Endothelial cell of umbilical vein (primary cell): Measurements from ENCODE around the gene NHERF2. TPM values are rescaled to one million over a fixed set of nuclear protein-coding genes. Genes with fewer than 3 reads are reported as not detected.

Experiments
- BruUV-seq: library from RNA; stranded (reverse); fragments of 400-500 nt; replicated peaks from 2 replicates; lab custom pipeline; 2021; lab: Mats Ljungman, UMichigan
- CTCF ChIA-PET: fragments of 300-600, 350-600 bp; sonication (Branson Sonifier 250); formaldehyde crosslinking; loops from one replicate; lab custom pipeline; 2021; ENCODE audit warnings: antibody characterized with exemption, inconsistent platforms; lab: Charles Lee
- POLR2A ChIA-PET: fragments of 300-600, 350-600 bp; sonication (Branson Sonifier 250); formaldehyde crosslinking; loops from one replicate; lab custom pipeline; 2021; ENCODE audit warnings: antibody characterized with exemption, inconsistent platforms; lab: Charles Lee
- DNase-seq: peaks from one replicate; pipeline ENCODE4 v3.0.0-alpha.2; 2011; ENCODE audit warnings: low read depth, low spot score
- FAIRE-seq: peaks from 2 replicates; lab custom pipeline; 2011; peaks lifted over from hg19 to GRCh38; lab: Jason Lieb, UNC
- H2AFZ ChIP-seq: 2 replicates; pipeline ENCODE4 v1.6.0; 2012; ENCODE audit warnings: low read depth, low read length, control low read depth, inconsistent platforms
- H3K27ac ChIP-seq: 2 replicates; pipeline ENCODE4 v1.5.1; 2011; ENCODE audit warnings: low read depth, mild to moderate bottlenecking, control low read depth, low read length, moderate library complexity; ENCODE audit not compliant: insufficient read depth
- H3K27me3 ChIP-seq, 2 experiments: 2 replicates each; pipeline versions ENCODE4 v1.6.0 to v1.6.1; 2011; ENCODE audit warnings: low read length in 2 of 2, mixed read lengths in 1 of 2; ENCODE audit not compliant: control insufficient read depth in 2 of 2, insufficient read depth in 2 of 2
- H3K36me3 ChIP-seq, 2 experiments: 2 replicates in 1 of 2; 3 replicates in 1 of 2; pipeline ENCODE4 v1.5.1; 2011; ENCODE audit warnings: low read length in 2 of 2, mild to moderate bottlenecking in 1 of 2, moderate library complexity in 1 of 2; ENCODE audit not compliant: control insufficient read depth in 2 of 2, insufficient read depth in 2 of 2; ENCODE audit errors: extremely low read depth in 1 of 2
- H3K4me1 ChIP-seq: 3 replicates; pipeline ENCODE4 v1.5.1; 2011; ENCODE audit warnings: mild to moderate bottlenecking, low read length; ENCODE audit not compliant: control insufficient read depth, insufficient read depth; ENCODE audit errors: extremely low read depth
- H3K4me2 ChIP-seq: 2 replicates; pipeline ENCODE4 v1.6.1; 2011; ENCODE audit warnings: low read length, control low read depth, mixed read lengths; ENCODE audit not compliant: insufficient read depth
- H3K4me3 ChIP-seq, 3 experiments: fragments of 200-600 bp in 1 of 3; sonication (generic), shearing (Covaris generic) in 1 of 3; replicated peaks in 1 of 3; 2 replicates each; pipeline ENCODE4 v1.5.1; 2011 to 2016; ENCODE audit warnings: control low read depth in 3 of 3, low read length in 3 of 3, mild to moderate bottlenecking in 2 of 3, inconsistent platforms in 1 of 3, low read depth in 1 of 3, moderate library complexity in 1 of 3; ENCODE audit not compliant: insufficient read depth in 1 of 3
- H3K79me2 ChIP-seq: 2 replicates; pipeline ENCODE4 v1.6.0; 2012; ENCODE audit warnings: low read length, inconsistent platforms; ENCODE audit not compliant: control insufficient read depth, insufficient read depth
- H3K9ac ChIP-seq: replicated peaks from 2 replicates; pipeline ENCODE3; 2011; ENCODE audit warnings: low read length, control low read depth; ENCODE audit not compliant: insufficient read depth; ENCODE audit errors: extremely low read depth
- H3K9me1 ChIP-seq: replicated peaks from 3 replicates; pipeline ENCODE4 v1.6.0; 2011; ENCODE audit warnings: mild to moderate bottlenecking, low read length; ENCODE audit not compliant: control insufficient read depth, insufficient read depth; ENCODE audit errors: extremely low read depth
- H3K9me3 ChIP-seq: replicated peaks from 2 replicates; pipeline ENCODE4 v1.5.1; 2012; ENCODE audit warnings: low read length, inconsistent platforms; ENCODE audit not compliant: control insufficient read depth, insufficient read depth
- H4K20me1 ChIP-seq: replicated peaks from 2 replicates; pipeline ENCODE3; 2011; ENCODE audit warnings: mild to moderate bottlenecking, low read length; ENCODE audit not compliant: control insufficient read depth, insufficient read depth; ENCODE audit errors: extremely low read depth
- EZH2 ChIP-seq: IDR thresholded peaks from 2 replicates; pipeline ENCODE4 v1.6.1; 2012; ENCODE audit warnings: borderline replicate concordance, low read depth, mild to moderate bottlenecking, moderate library complexity, low read length, inconsistent platforms; ENCODE audit not compliant: severe bottlenecking
- FOS ChIP-seq: IDR thresholded peaks from 2 replicates; pipeline ENCODE4 v1.6.1; 2011; ENCODE audit warnings: mild to moderate bottlenecking, low read length, moderate library complexity, borderline replicate concordance; ENCODE audit not compliant: insufficient read depth
- GATA2 ChIP-seq: IDR thresholded peaks from 2 replicates; pipeline ENCODE4 v1.7.0; 2011; ENCODE audit warnings: low read depth, mild to moderate bottlenecking, moderate library complexity, mixed read lengths, low read length; ENCODE audit not compliant: insufficient read length, insufficient read depth
- JUN ChIP-seq: IDR thresholded peaks from 2 replicates; pipeline ENCODE4 v1.6.1; 2011; ENCODE audit warnings: borderline replicate concordance, low read depth; ENCODE audit not compliant: insufficient read length, insufficient read depth
- MYC ChIP-seq: IDR thresholded peaks from one replicate; pipeline ENCODE4 v1.6.1; 2011; ENCODE audit warnings: mild to moderate bottlenecking, low read depth, low read length
- POLR2A ChIP-seq: IDR thresholded peaks from 2 replicates; pipeline ENCODE4 v1.6.1; 2012; ENCODE audit warnings: low read depth, mild to moderate bottlenecking, control low read depth, low read length
- POLR2AphosphoS5 ChIP-seq: IDR thresholded peaks from 2 replicates; pipeline ENCODE4 v1.6.1; 2012; ENCODE audit warnings: low read depth, mild to moderate bottlenecking, control low read depth, low read length, moderate library complexity; ENCODE audit not compliant: insufficient read depth
- dilution Hi-C: fragments of 300-500 bp; cut with MboI; formaldehyde crosslinking; loops from one replicate; pipeline ENCODE4 v1.15.0; 2019; ENCODE audit warnings: low sequenced_read_pairs; ENCODE audit not compliant: extremely low pct_ligation_motif_present
- intact Hi-C: fragments of 100-400 bp; cut with micrococcal nuclease; formaldehyde crosslinking; loops from one replicate; pipeline ENCODE4 v1.10.0; 2022
- polyA plus RNA-seq, 4 experiments: library from polyadenylated mRNA; depleted of rRNA in 3 of 4; stranded (reverse) in 3 of 4; unstranded in 1 of 4; fragments of >200 nt; gene quantifications; 2 replicates each; pipeline versions ENCODE4 v1.2.1 to v1.2.3, GENCODE V29; 2011 to 2012; ENCODE audit warnings: missing spikeins in 1 of 4
- total RNA-seq: library from RNA; stranded (reverse); gene quantifications from 2 replicates; pipeline ENCODE4 v1.2.3, GENCODE V29; 2021
- TF ChIP-seq, protein P1 (sequence below): IDR thresholded peaks from 2 replicates; pipeline ENCODE4 v1.6.1; 2011; ENCODE audit not compliant: insufficient read depth, insufficient read length
- TF ChIP-seq, protein P2 (sequence below), 2 donors: IDR thresholded peaks; 1 replicate in 1 of 2; 2 replicates in 1 of 2; pipeline ENCODE4 v1.5.1; 2011; ENCODE audit warnings: low read length in 2 of 2, mild to moderate bottlenecking in 2 of 2, moderate library complexity in 2 of 2, control low read depth in 1 of 2, inconsistent platforms in 1 of 2, low read depth in 1 of 2; ENCODE audit not compliant: insufficient read depth in 1 of 2; ENCODE audit errors: extremely low read depth in 1 of 2

NHERF2 gene
- total and polyA plus RNA-seq, 2 donors (not counting 3 experiments of a cell fraction or from before 2014, with no cell fraction given): 65.2 to 71.2 TPM

DNA sequence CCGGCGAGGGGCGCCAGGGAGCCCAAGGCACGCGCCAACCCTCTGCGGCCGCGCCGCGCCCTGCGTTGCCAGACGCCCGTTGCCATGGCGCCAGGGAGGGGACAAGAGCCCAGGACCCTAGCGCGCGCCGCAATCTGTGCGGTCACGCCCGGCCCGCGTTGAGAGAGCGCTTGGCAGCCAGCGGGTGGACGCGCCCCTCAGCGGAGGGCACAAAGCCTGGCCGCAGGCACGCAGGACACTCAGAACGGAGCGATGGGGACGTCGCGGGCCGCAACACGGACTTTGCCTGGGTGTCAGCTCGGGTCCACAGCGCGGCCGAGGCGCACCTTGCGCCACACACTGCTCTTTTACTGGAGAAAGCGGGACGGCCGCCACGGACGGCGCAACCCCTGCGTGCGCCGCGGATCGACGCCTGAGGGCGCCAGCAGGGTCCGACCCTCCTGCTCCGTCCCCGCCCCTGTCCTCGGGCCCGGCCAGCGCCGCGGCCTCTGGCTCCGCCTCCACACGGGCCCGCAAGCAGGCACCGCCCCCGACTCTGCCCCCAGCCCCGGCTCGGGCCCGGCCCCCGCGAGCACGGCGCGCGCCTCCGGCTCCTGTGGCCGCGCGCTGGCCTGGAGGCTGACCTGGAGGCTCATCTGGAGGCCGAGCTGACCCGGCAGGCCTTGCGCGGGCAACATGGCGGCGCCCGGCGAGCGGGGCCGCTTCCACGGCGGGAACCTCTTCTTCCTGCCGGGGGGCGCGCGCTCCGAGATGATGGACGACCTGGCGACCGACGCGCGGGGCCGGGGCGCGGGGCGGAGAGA, 43.0 kb upstream of the NHERF2 start, which contains the start of gene GFER:
GFER (plus strand) TSS at position 650 of the 803 bp plus-strand sequence; CDS start at position 676, 26 bp downstream.
- Histone ChIP-seq H3K27me3 (peaks cover 37 to 41% of the 10 kb centered on the region in 2 experiments), H3K9me1 (no peaks in the 10 kb centered on the region), H3K4me3 (peak within 1 kb of the TSS; percentile 51 to 75 (median 71)), H3K4me2 (peak within 1 kb of the TSS; percentile 67), H3K9ac (peak within 1 kb of the TSS; percentile 69), H2AFZ (peak within 1 kb of the TSS; percentile 90), H3K27ac (no peak within 1 kb of the TSS), H3K36me3 (peaks cover 0 to 7% of the 10 kb centered on the region in 2 experiments), H4K20me1 (no peaks in the 10 kb centered on the region), H3K79me2 (peaks cover 5% of the 10 kb centered on the region), H3K9me3 (no peaks in the 10 kb centered on the region), H3K4me1 (peaks cover 15% of the 10 kb centered on the region)
- intact Hi-C loops: loop anchor here (1.0 kb wide), 1 partner anchor 12 kb away; no protein-coding TSS in a partner anchor
- no TSS peak for BruUV-seq
- ChIA-PET CTCF (interaction anchor here (1.2 to 5.0 kb wide), 4 partner anchors 18 to 157 kb away, joined by 3 to 21 read pairs (median 8); no protein-coding TSS in a partner anchor), POLR2A (no interaction called here)
- dilution Hi-C loops: no loop called here
- DNase-seq (peak; percentile 93), FAIRE-seq (peak; percentile 89)
- TF ChIP-seq FOS: no peak
- TF ChIP-seq GATA2: no peak
- TF ChIP-seq, protein P1, sequence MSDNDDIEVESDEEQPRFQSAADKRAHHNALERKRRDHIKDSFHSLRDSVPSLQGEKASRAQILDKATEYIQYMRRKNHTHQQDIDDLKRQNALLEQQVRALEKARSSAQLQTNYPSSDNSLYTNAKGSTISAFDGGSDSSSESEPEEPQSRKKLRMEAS: no peak
- TF ChIP-seq JUN: no peak
- no peak for TF ChIP-seq EZH2
- TF ChIP-seq MYC: no peak
- TF ChIP-seq POLR2AphosphoS5: peak; percentile 94
- TF ChIP-seq, protein P2, sequence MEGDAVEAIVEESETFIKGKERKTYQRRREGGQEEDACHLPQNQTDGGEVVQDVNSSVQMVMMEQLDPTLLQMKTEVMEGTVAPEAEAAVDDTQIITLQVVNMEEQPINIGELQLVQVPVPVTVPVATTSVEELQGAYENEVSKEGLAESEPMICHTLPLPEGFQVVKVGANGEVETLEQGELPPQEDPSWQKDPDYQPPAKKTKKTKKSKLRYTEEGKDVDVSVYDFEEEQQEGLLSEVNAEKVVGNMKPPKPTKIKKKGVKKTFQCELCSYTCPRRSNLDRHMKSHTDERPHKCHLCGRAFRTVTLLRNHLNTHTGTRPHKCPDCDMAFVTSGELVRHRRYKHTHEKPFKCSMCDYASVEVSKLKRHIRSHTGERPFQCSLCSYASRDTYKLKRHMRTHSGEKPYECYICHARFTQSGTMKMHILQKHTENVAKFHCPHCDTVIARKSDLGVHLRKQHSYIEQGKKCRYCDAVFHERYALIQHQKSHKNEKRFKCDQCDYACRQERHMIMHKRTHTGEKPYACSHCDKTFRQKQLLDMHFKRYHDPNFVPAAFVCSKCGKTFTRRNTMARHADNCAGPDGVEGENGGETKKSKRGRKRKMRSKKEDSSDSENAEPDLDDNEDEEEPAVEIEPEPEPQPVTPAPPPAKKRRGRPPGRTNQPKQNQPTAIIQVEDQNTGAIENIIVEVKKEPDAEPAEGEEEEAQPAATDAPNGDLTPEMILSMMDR (IDR thresholded peaks at IDR 0.05; ENCODE audit: extremely low read depth in 1 of 2, insufficient read depth in 1 of 2, low read depth in 1 of 2, low read length in 2 of 2): peak; percentile 18 to 54
- TF ChIP-seq POLR2A: peak; percentile 90
